Right atrium auricular region (tissue), 2 donors: ENCODE data around the gene CCDC43. TPM values are rescaled to one million over a fixed set of nuclear protein-coding genes. Genes with fewer than 3 reads are reported as not detected.
A peak's percentile ranks its signal among the peaks of the same experiment; 100 is the strongest.

Experiments
- DNase-seq: peaks from one replicate; pipeline ENCODE4 v3.0.0-alpha.2; 2019; ENCODE audit warnings: low spot score
- H3K27ac ChIP-seq, 2 donors: fragments of 200-600 bp; sonication (generic); 1 replicate in 1 of 2; 2 replicates in 1 of 2; pipeline ENCODE4 v1.5.1; 2016 to 2019
- H3K27me3 ChIP-seq, 2 donors: fragments of 200-600 bp; sonication (generic); one replicate each; pipeline versions ENCODE4 v1.5.1 to v1.6.0; 2017 to 2019
- H3K36me3 ChIP-seq: fragments of 200-600 bp; sonication (generic); one replicate; pipeline ENCODE4 v1.5.1; 2016
- H3K4me1 ChIP-seq, 2 donors: fragments of 200-600 bp; sonication (generic); one replicate each; pipeline versions ENCODE4 v1.5.1 to v1.6.0; 2017 to 2019
- H3K4me3 ChIP-seq, 2 donors: fragments of 200-600 bp; sonication (generic); 1 replicate in 1 of 2; 2 replicates in 1 of 2; pipeline ENCODE4 v1.5.1; 2017 to 2019; ENCODE audit warnings: mild to moderate bottlenecking in 1 of 2, moderate library complexity in 1 of 2
- H3K9me3 ChIP-seq, 2 donors: fragments of 200-600 bp; sonication (generic); one replicate each; pipeline ENCODE4 v1.5.1; 2019
- CTCF ChIP-seq, 2 donors: fragments of 200-600 bp; sonication (generic); IDR thresholded peaks; one replicate each; pipeline ENCODE4 v1.5.1; 2019; ENCODE audit warnings: antibody characterized with exemption in 2 of 2
- total RNA-seq, 2 donors: library from RNA; depleted of rRNA; stranded (reverse); fragments of >200 nt; gene quantifications; one replicate each; pipeline ENCODE4 v1.1.0, GENCODE V29; 2016

The CCDC43 gene
- total RNA-seq, 2 donors from 2014 or later = 18.8 to 26.7 TPM

GRCh38 chr17:44627513-44628242 lies 61.9 kb downstream of the CCDC43 start:
- H3K9me3 ChIP-seq = no peaks in the 10 kb centered on the region
- no peak for DNase-seq
- TF ChIP-seq CTCF (IDR thresholded peaks at IDR 0.05) = no peak
- no peaks in the 10 kb centered on the region for H3K36me3 ChIP-seq
- peak overlapping the region in 1 of 2 donors; percentile 35 for H3K4me3 ChIP-seq
- H3K27me3 ChIP-seq = no peaks in the 10 kb centered on the region
- no peaks in the 10 kb centered on the region for H3K4me1 ChIP-seq
- H3K27ac ChIP-seq = no peak overlapping the region

Other genes starting within 250 kb of the CCDC43 start
- 10 to 100 TPM; 21.3 to 26.4 TPM for gene GPATCH8, start 186.4 kb downstream of the CCDC43 start, total RNA-seq
- 1 to 10 TPM; 1.9 to 4.0 TPM for gene FZD2, start 132.3 kb downstream of the CCDC43 start, total RNA-seq
- under 1 TPM in 1 of 2 donors, not detected in 1; 0.44 TPM for gene MEIOC, start 33.3 kb downstream of the CCDC43 start, total RNA-seq
- 1 to 10 TPM; 2.3 to 4.4 TPM for gene DBF4B, start 18.9 kb upstream of the CCDC43 start, total RNA-seq
- 10 to 100 TPM in 1 of 2 donors, 1 to 10 TPM in 1; 6.8 to 19.9 TPM for gene ADAM11, start 69.2 kb upstream of the CCDC43 start, total RNA-seq
- gene GJC1, start 140.5 kb upstream of the CCDC43 start, total RNA-seq = 10 to 100 TPM; 25.8 to 41.8 TPM
- gene HIGD1B, start 158.1 kb upstream of the CCDC43 start, total RNA-seq = 10 to 100 TPM in 1 of 2 donors, not detected in 1; 19.0 TPM
- gene EFTUD2, start 209.7 kb upstream of the CCDC43 start, total RNA-seq = 10 to 100 TPM; 36.8 to 36.9 TPM
- gene GFAP, start 225.7 kb upstream of the CCDC43 start, total RNA-seq = 1 to 10 TPM; 4.6 to 5.3 TPM